H9 (cell line): ENCODE results near the gene AMPH. TPM values are rescaled to one million over a fixed set of nuclear protein-coding genes. Genes with fewer than 3 reads are reported as not detected.

Experiments
- DNase-seq: peaks from one replicate; pipeline ENCODE4 v3.0.0-alpha.2; 2017
- H2AFZ ChIP-seq: one replicate; pipeline ENCODE4 v1.6.1; 2013; ENCODE audit warnings: mild to moderate bottlenecking, low read length, control low read depth, moderate library complexity
- H2AK5ac ChIP-seq: 2 replicates; pipeline ENCODE4 v1.6.1; 2013; ENCODE audit warnings: low read length, control low read depth, mixed read lengths; ENCODE audit not compliant: insufficient read length
- H2BK120ac ChIP-seq: one replicate; pipeline ENCODE4 v1.6.1; 2013; ENCODE audit warnings: low read depth, mild to moderate bottlenecking, low read length, control low read depth, inconsistent platforms; ENCODE audit not compliant: poor library complexity, severe bottlenecking
- H2BK12ac ChIP-seq: 2 replicates; pipeline ENCODE4 v1.6.1; 2013; ENCODE audit warnings: low read length, control low read depth, mixed read lengths, low read depth; ENCODE audit not compliant: insufficient read length
- H2BK15ac ChIP-seq: 2 replicates; pipeline ENCODE4 v1.6.1; 2013; ENCODE audit warnings: low read depth, low read length, control low read depth
- H2BK20ac ChIP-seq: one replicate; pipeline ENCODE4 v1.6.1; 2013; ENCODE audit warnings: low read depth, mild to moderate bottlenecking, low read length, control low read depth, inconsistent platforms; ENCODE audit not compliant: poor library complexity, severe bottlenecking
- H2BK5ac ChIP-seq: 2 replicates; pipeline ENCODE4 v1.6.1; 2013; ENCODE audit warnings: low read length, control low read depth, mixed read lengths; ENCODE audit not compliant: insufficient read length
- H3K14ac ChIP-seq: 2 replicates; pipeline ENCODE4 v1.6.1; 2013; ENCODE audit warnings: low read length, control low read depth; ENCODE audit not compliant: insufficient read depth
- H3K18ac ChIP-seq: 2 replicates; pipeline ENCODE4 v1.6.1; 2013; ENCODE audit warnings: low read depth, mild to moderate bottlenecking, mixed read lengths, low read length, control low read depth; ENCODE audit not compliant: insufficient read length
- H3K23ac ChIP-seq: 2 replicates; pipeline ENCODE4 v1.6.1; 2013; ENCODE audit warnings: low read length, control low read depth, mixed read lengths, low read depth; ENCODE audit not compliant: insufficient read length
- H3K23me2 ChIP-seq: 2 replicates; pipeline ENCODE4 v1.6.1; 2013; ENCODE audit warnings: low read depth, mild to moderate bottlenecking, mixed read lengths, low read length, control low read depth; ENCODE audit not compliant: insufficient read length, poor library complexity, severe bottlenecking
- H3K27ac ChIP-seq: 2 replicates; pipeline ENCODE4 v1.5.1; 2013; ENCODE audit warnings: low read length, control low read depth, mixed read lengths, low read depth; ENCODE audit not compliant: insufficient read length
- H3K27me3 ChIP-seq: 2 replicates; pipeline ENCODE4 v1.6.1; 2013; ENCODE audit warnings: low read length, control low read depth, inconsistent platforms; ENCODE audit not compliant: insufficient read depth
- H3K4ac ChIP-seq: 2 replicates; pipeline ENCODE4 v1.6.1; 2013; ENCODE audit warnings: low read depth, mild to moderate bottlenecking, control low read depth, inconsistent platforms, low read length, moderate library complexity
- H3K4me1 ChIP-seq: 2 replicates; pipeline ENCODE4 v1.6.1; 2013; ENCODE audit warnings: low read length, control low read depth, inconsistent platforms; ENCODE audit not compliant: insufficient read depth
- H3K4me2 ChIP-seq: 2 replicates; pipeline ENCODE4 v1.6.1; 2013; ENCODE audit warnings: low read length, control low read depth, mixed read lengths; ENCODE audit not compliant: insufficient read length, insufficient read depth
- H3K56ac ChIP-seq: 2 replicates; pipeline ENCODE4 v1.6.1; 2013; ENCODE audit warnings: low read depth, mild to moderate bottlenecking, mixed read lengths, low read length, control low read depth; ENCODE audit not compliant: insufficient read length
- H3K79me1 ChIP-seq: 2 replicates; pipeline ENCODE4 v1.6.1; 2013; ENCODE audit warnings: low read depth, mild to moderate bottlenecking, moderate library complexity, low read length, control low read depth, inconsistent platforms; ENCODE audit not compliant: insufficient read depth, poor library complexity, severe bottlenecking
- H3K79me2 ChIP-seq: 2 replicates; pipeline ENCODE4 v1.6.1; 2013; ENCODE audit warnings: low read length, control low read depth, inconsistent platforms; ENCODE audit not compliant: insufficient read depth
- H3K9ac ChIP-seq: 2 replicates; pipeline ENCODE4 v1.6.1; 2013; ENCODE audit warnings: low read length, control low read depth, mixed read lengths; ENCODE audit not compliant: insufficient read length; ENCODE audit errors: extremely low read depth
- H3K9me3 ChIP-seq: one replicate; pipeline ENCODE4 v1.6.1; 2013; ENCODE audit warnings: low read depth, low read length, inconsistent platforms; ENCODE audit not compliant: control insufficient read depth
- H3T11ph ChIP-seq: one replicate; pipeline ENCODE4 v1.6.1; 2013; ENCODE audit warnings: mild to moderate bottlenecking, low read length, control low read depth, inconsistent platforms
- H4K20me1 ChIP-seq: one replicate; pipeline ENCODE4 v1.6.1; 2013; ENCODE audit not compliant: control insufficient read depth, insufficient read length, insufficient read depth
- H4K5ac ChIP-seq: 2 replicates; pipeline ENCODE4 v1.6.1; 2013; ENCODE audit warnings: low read depth, mild to moderate bottlenecking, mixed read lengths, low read length, control low read depth; ENCODE audit not compliant: insufficient read length
- H4K8ac ChIP-seq: replicated peaks from 2 replicates; pipeline ENCODE4 v1.6.1; 2013; ENCODE audit warnings: low read length, control low read depth, mixed read lengths, low read depth; ENCODE audit not compliant: insufficient read length
- H4K91ac ChIP-seq: 2 replicates; pipeline ENCODE4 v1.6.1; 2013; ENCODE audit warnings: low read depth, mild to moderate bottlenecking, moderate library complexity, mixed read lengths, low read length, control low read depth; ENCODE audit not compliant: insufficient read length
- H3K27ac Mint-ChIP-seq, 3 experiments: 2 replicates in 2 of 3; 3 replicates in 1 of 3; pipeline ENCODE4 v1.8.0; 2020 to 2021; ENCODE audit warnings: mixed read lengths in 3 of 3, mild to moderate bottlenecking in 1 of 3, moderate library complexity in 1 of 3
- H3K27me3 Mint-ChIP-seq: 2 replicates; pipeline ENCODE4 v1.8.0; 2021; ENCODE audit warnings: low read depth, mild to moderate bottlenecking, moderate library complexity, mixed read lengths
- H3K36me3 Mint-ChIP-seq, 3 experiments: 2 replicates in 2 of 3; 3 replicates in 1 of 3; pipeline ENCODE4 v1.8.0; 2020 to 2021; ENCODE audit warnings: low read depth in 3 of 3, mixed read lengths in 3 of 3; ENCODE audit not compliant: insufficient read depth in 1 of 3
- H3K4me1 Mint-ChIP-seq, 2 experiments: 2 replicates each; pipeline ENCODE4 v1.8.0; 2020; ENCODE audit warnings: mixed read lengths in 2 of 2
- H3K4me3 Mint-ChIP-seq, 2 experiments: 2 replicates in 1 of 2; 3 replicates in 1 of 2; pipeline ENCODE4 v1.8.0; 2020 to 2021; ENCODE audit warnings: mild to moderate bottlenecking in 2 of 2, mixed read lengths in 2 of 2, moderate library complexity in 1 of 2
- H3K9me3 Mint-ChIP-seq, 2 experiments: 2 replicates in 1 of 2; 3 replicates in 1 of 2; pipeline ENCODE4 v1.8.0; 2020; ENCODE audit warnings: mild to moderate bottlenecking in 2 of 2, mixed read lengths in 2 of 2, moderate library complexity in 1 of 2
- WGBS: extraction: QIAGEN DNeasy Blood & Tissue Kit; methylation state at CpG from one replicate; pipeline ENCODE4 v1.1.7; 2013; ENCODE audit warnings: missing lambda C conversion rate, low lambda C conversion rate, mixed read lengths; ENCODE audit not compliant: insufficient read length; ENCODE audit errors: extremely low coverage; 5-methylcytosine and 5-hydroxymethylcytosine counted together
- total RNA-seq: library from RNA; stranded (reverse); gene quantifications from 2 replicates; pipeline ENCODE4 v1.2.1, GENCODE V29; 2021
- TF ChIP-seq, protein P1 (sequence below): fragments of 200-600 bp; sonication (generic); conservative IDR thresholded peaks from 3 replicates; pipeline ENCODE4 v1.8.0; 2021; ENCODE audit warnings: antibody characterized with exemption, mild to moderate bottlenecking

AMPH gene
- total RNA-seq, 1 experiment from 2014 or later = 4.8 TPM

DNA sequence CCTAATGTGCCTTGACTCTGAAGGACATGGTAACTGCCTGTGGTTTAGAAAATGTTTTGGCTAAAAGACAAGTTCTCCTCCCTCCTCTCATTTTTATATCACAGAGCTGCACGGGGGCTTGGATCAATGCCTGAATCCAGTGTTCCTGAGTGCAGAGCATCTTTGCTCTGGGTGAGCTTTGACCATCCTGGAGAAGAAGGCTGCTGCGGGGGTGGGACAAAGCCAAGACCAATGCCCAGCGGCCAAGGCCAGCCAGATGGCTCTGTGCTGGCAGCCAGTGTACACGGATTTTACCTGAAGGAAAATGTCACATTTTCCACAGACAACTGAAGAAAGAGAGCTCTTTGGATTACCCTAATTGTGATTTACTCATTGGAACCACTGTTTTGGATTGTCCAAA is 255.7 kb downstream of the AMPH start:
- H3K56ac ChIP-seq = no peak overlapping the region
- no peak overlapping the region for H3K27ac ChIP-seq
- WGBS = no CpG with 5 or more reads among the region's 4 CpGs
- no peak overlapping the region for H2BK12ac ChIP-seq
- Mint-ChIP-seq H3K27ac (peak overlapping the region in 1 of 3 experiments; percentile 23; a peak in 1 of 7 replicates), H3K27me3 (no peaks in the 10 kb centered on the region), H3K4me1 (no peaks in the 10 kb centered on the region; a peak in 1 of 4 replicates), H3K9me3 (no peaks in the 10 kb centered on the region), H3K4me3 (no peak overlapping the region), H3K36me3 (no peaks in the 10 kb centered on the region)
- H3K23ac ChIP-seq = no peak overlapping the region
- TF ChIP-seq, protein P1, sequence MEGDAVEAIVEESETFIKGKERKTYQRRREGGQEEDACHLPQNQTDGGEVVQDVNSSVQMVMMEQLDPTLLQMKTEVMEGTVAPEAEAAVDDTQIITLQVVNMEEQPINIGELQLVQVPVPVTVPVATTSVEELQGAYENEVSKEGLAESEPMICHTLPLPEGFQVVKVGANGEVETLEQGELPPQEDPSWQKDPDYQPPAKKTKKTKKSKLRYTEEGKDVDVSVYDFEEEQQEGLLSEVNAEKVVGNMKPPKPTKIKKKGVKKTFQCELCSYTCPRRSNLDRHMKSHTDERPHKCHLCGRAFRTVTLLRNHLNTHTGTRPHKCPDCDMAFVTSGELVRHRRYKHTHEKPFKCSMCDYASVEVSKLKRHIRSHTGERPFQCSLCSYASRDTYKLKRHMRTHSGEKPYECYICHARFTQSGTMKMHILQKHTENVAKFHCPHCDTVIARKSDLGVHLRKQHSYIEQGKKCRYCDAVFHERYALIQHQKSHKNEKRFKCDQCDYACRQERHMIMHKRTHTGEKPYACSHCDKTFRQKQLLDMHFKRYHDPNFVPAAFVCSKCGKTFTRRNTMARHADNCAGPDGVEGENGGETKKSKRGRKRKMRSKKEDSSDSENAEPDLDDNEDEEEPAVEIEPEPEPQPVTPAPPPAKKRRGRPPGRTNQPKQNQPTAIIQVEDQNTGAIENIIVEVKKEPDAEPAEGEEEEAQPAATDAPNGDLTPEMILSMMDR = no peak
- H4K91ac ChIP-seq = no peak overlapping the region
- no peak overlapping the region for H2BK120ac ChIP-seq
- no peaks in the 10 kb centered on the region for H3K79me1 ChIP-seq
- H2BK5ac ChIP-seq = no peak overlapping the region
- H3K4me2 ChIP-seq = no peak overlapping the region
- no peak overlapping the region for H2AK5ac ChIP-seq
- H3K4me1 ChIP-seq = no peaks in the 10 kb centered on the region
- no peak overlapping the region for H3K9ac ChIP-seq
- no peak overlapping the region for H3T11ph ChIP-seq
- H3K18ac ChIP-seq = no peak overlapping the region
- H2AFZ ChIP-seq = no peak overlapping the region
- no peak overlapping the region for H3K4ac ChIP-seq
- H3K23me2 ChIP-seq = no peaks in the 10 kb centered on the region
- H2BK20ac ChIP-seq = no peak overlapping the region
- no peaks in the 10 kb centered on the region for H3K27me3 ChIP-seq
- no peak overlapping the region for H4K5ac ChIP-seq
- H4K8ac ChIP-seq = no peak overlapping the region
- no peak overlapping the region for H3K14ac ChIP-seq
- no peaks in the 10 kb centered on the region for H3K79me2 ChIP-seq
- no peaks in the 10 kb centered on the region for H3K9me3 ChIP-seq
- H2BK15ac ChIP-seq = no peak overlapping the region
- H4K20me1 ChIP-seq = no peaks in the 10 kb centered on the region
- DNase-seq = no peak
